HG03025 (cell line): ENCODE results near the gene EPN1.

Experiments
- ATAC-seq: cut with Tn5 transposase; IDR thresholded peaks from one replicate; pipeline ENCODE4 v1.9.1; 2021; ENCODE audit warnings: mild to moderate bottlenecking, moderate library complexity; ENCODE audit not compliant: unreplicated experiment, low FRiP score

The EPN1 gene

GRCh38 chr19:55674841-55675660 is at the start of gene EPN1:
EPN1 (plus strand) TSS chr19:55675226; CDS start chr19:55678628, 3,402 bp downstream.
- peak; percentile 52 for ATAC-seq

GRCh38 chr19:55626350-55626749 is 48.7 kb upstream of the EPN1 start:
- ATAC-seq = no peak

GRCh38 chr19:55632463-55632834 is 42.6 kb upstream of the EPN1 start:
- no peak for ATAC-seq

- no peak for ATAC-seq
Observed at GRCh38 chr19:55633861-55634260, 41.2 kb upstream of the EPN1 start.

DNA sequence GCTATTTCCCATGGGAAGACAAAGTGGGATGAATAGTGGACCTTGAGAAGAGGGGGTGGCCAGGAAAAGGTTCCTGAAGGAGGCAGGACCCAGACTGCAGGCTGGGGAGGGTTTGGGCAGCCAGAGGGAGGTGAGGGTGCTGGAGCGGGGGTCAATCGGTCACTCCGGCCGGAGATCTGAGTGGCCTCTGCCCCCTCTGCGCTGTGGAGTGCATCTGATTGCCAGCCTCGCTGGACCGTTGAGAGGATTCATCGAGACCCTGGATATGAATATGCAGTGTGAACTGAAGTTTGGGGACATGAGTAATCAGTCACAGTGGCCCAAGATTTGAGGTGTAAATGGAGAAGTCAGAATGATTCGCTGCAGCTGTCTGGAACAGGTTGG is 39.7 kb upstream of the EPN1 start:
- no peak for ATAC-seq

DNA sequence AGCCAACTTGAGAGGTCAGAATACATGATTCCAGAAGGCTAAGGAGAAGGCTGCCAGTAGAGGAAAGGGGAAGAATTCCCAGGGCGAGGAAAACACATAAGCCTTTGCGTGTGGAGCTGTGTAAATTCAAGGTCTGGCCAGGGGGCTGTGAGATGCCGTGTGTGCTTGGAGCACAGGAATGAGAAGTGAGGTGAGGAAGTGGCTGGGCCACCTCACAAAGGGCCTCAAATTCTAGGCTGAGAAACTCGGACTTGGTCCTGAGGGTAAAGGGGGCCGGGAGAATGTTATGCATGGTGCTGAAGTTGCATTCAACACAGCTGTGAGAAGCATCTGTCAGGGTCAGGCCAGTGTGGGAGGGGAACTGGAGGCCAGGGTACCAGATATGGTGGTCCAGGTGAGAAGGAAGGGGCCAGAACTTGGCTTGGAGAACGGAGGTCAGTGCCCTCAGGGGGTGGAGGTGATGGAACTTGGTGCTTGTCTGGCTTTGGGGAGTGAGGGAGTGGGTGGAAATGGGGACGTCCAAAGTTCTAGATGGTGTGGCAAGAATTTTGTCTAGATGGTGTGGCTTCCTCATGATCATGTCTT is 39.1 kb upstream of the EPN1 start:
- no peak for ATAC-seq

- no peak for ATAC-seq
Observed at GRCh38 chr19:55636723-55637122, 38.3 kb upstream of the EPN1 start.

DNA sequence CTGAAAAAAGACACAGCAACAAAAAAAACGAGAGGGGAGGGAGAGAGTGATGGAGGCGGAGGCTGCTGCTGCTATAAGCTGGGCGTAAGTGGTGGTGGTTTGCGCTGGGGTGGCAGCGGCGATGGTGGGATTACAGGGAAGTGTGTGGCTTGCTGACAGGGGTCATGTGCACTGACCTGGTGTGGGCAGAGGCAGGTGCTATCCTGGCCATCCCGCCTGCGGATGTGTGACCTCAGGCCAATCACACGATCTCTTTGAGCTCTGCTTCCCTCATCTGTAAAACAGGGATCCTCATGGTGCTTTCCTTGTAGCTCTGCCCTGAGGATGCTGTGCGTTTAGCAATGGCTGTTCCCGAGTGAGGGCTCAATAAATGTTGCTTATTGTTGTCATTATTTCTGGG is 37.5 kb upstream of the EPN1 start:
- no peak for ATAC-seq

- no peak for ATAC-seq
Observed at GRCh38 chr19:55638864-55639359, 36.1 kb upstream of the EPN1 start.

DNA sequence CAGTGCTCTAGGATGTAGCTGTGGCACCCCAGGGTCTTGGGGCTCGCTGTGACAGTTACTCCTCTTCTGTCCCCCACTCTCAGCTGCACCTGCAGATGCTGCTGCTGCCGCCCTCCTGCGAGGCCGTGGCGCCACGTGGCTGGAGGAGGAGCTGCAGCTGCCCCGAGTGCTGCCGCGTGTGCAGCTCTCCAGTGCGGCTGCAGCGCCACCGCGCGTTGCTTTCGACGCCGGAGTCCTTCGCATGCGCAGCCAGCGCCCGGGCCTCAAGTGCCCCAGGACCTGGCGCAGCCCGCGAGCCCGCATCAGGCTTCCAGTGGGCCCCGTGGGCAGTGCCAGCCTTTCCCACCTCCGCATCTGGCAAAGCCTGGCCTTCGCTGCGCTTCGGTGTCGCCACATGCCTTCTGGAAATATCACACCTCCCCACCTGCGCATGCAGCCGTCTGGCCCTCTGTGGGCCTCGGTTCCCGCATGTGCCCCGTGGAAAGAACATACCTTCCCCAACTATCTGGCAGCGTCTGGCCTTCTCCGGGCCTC is 34.9 kb upstream of the EPN1 start:
- no peak for ATAC-seq

GRCh38 chr19:55640577-55641425 is 34.2 kb upstream of the EPN1 start, which contains the start of gene ZNF580:
ZNF580 (plus strand) TSS chr19:55641002; CDS start chr19:55642509, 1,507 bp downstream.
- no peak for ATAC-seq

- no peak for ATAC-seq
Observed at GRCh38 chr19:55641426-55642152, 33.4 kb upstream of the EPN1 start.

DNA sequence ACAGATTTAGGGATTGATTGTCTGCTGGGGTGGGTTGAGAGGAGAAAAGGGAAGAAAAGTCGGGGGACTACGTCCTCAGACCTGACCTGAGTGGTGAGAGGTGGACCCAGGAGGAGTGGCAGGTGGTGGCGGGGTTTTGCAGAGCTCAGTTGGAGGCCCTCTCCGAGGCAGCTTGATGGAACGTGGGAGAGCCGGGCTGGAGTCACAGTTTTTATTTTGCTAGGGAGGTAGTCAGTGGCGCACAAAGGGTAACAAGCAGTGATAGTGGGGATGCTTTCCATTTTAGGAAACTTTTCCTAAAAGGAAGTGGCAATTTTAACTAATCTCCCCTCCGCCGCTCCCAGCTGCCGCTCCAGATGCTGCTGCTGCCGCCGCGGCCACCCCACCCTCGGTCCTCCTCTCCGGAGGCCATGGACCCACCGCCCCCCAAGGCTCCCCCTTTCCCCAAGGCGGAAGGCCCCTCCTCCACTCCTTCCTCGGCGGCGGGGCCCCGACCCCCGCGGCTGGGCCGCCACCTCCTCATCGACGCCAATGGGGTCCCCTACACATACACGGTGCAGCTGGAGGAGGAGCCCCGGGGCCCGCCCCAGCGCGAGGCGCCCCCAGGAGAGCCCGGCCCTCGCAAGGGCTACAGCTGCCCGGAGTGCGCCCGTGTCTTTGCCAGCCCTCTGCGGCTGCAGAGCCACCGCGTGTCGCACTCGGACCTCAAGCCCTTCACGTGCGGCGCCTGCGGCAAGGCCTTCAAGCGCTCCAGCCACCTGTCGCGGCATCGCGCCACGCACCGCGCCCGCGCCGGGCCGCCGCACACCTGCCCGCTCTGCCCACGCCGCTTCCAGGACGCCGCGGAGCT is 32.6 kb upstream of the EPN1 start:
- no peak for ATAC-seq

DNA sequence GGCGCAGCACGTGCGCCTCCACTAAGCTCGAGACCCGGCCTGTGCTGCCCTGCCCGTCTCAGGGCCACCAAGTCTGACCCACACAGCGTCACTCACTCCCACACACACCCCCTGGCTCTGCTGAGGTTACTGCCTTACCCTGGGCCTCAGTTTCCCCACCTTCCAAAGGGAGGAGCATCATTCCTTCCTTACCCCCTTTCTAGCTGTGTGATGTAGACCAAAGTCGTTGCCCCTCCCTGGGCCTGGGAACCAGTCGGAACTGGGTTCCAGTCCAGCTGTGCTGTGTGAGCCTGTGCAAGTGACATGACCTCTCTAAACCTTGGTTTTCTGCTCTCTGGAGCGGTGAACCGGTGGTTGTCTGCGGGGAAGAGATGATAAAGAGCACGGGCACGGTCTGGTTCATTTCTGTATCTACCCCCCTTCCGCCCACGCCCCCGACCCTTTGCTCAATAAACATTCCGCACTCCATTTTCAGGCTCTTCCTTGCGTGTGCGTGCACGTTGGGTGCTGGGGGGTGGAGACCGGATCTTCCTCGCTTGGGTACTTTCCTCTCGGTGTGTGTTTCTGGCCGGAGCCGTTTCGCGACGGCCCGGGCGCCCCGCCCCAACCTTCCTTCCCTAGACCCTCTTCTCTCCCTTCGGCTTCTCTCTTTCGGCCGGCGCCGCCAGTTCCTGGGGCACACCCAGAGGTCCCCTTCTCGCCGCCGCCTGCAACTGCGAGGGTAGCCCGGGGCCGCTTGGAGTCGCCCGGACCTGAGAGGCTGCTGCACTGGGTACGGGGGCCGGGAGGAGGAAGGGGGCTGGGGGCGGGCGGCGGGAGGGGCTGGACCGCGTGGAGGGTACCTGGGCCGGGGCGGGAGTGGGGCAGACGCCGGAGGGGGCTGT is 31.8 kb upstream of the EPN1 start, which contains the start of gene ZNF581:
TSS of gene ZNF581 (plus strand) at position 647 of the 884 bp plus-strand sequence. CDS start 923 bp downstream, outside the sequence.
- ATAC-seq = no peak

DNA sequence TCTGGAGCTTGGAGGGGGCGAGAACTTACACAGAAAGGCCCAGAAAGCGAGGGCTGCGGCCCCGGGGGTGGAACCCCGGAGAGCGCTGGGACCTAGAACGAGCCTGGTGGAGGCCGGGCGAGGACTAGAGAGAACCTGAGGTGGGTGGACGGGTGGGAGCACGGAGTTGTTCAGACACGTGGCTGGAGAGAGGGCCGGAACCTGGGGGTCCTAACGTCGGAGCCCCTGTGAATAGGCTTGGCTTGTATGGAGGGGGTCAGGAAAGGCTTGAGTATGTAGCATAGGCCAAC is 31.2 kb upstream of the EPN1 start:
- no peak for ATAC-seq

DNA sequence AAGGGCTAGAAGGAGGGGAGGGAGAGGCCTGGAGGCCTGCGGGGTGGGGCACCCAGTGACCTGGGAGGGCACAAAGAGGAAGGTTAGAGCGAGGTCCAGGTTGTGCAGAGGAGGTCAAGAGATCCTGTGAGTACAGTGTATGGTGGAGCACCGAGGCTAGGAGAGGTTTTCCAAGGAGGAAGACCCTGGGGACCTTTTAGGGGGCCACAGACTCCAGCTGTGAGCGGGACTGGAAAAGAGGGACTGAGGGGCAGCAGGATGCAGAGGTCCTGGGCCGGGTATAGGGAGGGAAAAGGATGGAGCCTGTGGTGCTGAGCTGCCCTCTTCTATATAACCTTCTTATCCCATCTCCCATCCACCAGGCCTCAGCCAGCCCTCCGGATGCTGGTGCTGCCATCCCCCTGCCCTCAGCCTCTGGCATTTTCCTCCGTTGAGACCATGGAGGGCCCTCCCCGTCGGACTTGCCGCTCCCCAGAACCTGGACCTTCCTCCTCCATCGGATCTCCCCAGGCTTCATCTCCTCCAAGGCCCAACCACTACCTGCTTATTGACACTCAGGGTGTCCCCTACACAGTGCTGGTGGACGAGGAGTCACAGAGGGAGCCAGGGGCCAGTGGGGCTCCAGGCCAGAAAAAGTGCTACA is 30.7 kb upstream of the EPN1 start:
- no peak for ATAC-seq

DNA sequence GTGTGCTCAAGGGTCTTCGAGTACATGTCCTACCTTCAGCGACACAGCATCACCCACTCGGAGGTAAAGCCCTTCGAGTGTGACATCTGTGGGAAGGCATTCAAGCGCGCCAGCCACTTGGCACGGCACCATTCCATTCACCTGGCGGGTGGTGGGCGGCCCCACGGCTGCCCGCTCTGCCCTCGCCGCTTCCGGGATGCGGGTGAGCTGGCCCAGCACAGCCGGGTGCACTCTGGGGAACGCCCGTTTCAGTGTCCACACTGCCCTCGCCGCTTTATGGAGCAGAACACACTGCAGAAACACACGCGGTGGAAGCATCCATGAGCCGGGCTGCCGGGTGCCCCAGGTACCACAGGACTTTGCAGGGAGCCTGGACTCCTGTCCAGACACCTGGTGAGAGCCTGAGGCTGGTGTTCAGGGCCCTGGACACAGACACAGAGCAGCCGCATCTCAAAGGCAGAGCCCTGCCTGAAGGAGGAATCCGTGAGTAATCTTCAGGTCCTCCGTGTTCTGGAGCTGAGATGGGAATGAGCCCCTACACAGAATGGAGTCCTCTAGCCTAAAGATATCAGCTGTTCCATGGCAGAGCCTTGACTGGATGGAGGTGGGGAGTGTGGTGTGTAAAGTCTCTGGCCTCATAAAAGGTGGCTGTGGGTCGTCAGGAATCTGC is 30.0 kb upstream of the EPN1 start:
- ATAC-seq = no peak
